CD4-positive, alpha-beta memory T cell (primary cell): ENCODE measurements around the gene OR2A12. TPM values are rescaled to one million over a fixed set of nuclear protein-coding genes. Genes with fewer than 3 reads are reported as not detected.
"Not testable (repeated sequence)": the region's sequence is repeated elsewhere in the genome, so short reads cannot be mapped to it uniquely, and the experiment has no call there.

Source experiments
- CTCF ChIA-PET: fragments of 350-600 bp; sonication (Branson Sonifier 250); formaldehyde crosslinking; loops from one replicate; lab custom pipeline; 2021; ENCODE audit warnings: inconsistent platforms; ENCODE audit not compliant: partially characterized antibody; lab: Charles Lee
- POLR2A ChIA-PET: fragments of 350-600 bp; sonication (Branson Sonifier 250); formaldehyde crosslinking; loops from one replicate; lab custom pipeline; 2021; ENCODE audit not compliant: partially characterized antibody; lab: Charles Lee
- DNase-seq, 5 donors: peaks; one replicate each; pipeline versions ENCODE4 v3.0.0 to v3.0.0-alpha.2; 2020 to 2022; ENCODE audit warnings: mixed read lengths in 1 of 5
- H3K27ac ChIP-seq: one replicate; pipeline ENCODE4 v1.7.0; 2013; ENCODE audit warnings: low read depth, low read length
- H3K27me3 ChIP-seq: 2 replicates; pipeline ENCODE4 v1.7.0; 2013; ENCODE audit warnings: mild to moderate bottlenecking, low read length, moderate library complexity; ENCODE audit not compliant: insufficient read depth
- H3K36me3 ChIP-seq: 2 replicates; pipeline ENCODE4 v1.7.0; 2013; ENCODE audit warnings: mild to moderate bottlenecking, low read length, moderate library complexity; ENCODE audit not compliant: insufficient read depth
- H3K4me1 ChIP-seq: 2 replicates; pipeline ENCODE4 v1.7.0; 2013; ENCODE audit warnings: mild to moderate bottlenecking, low read length, moderate library complexity; ENCODE audit not compliant: insufficient read depth
- H3K4me3 ChIP-seq, 2 donors: one replicate each; pipeline ENCODE4 v1.7.0; 2013; ENCODE audit warnings: low read length in 2 of 2, mild to moderate bottlenecking in 1 of 2
- H3K9me3 ChIP-seq, 2 donors: one replicate each; pipeline ENCODE4 v1.7.0; 2013; ENCODE audit warnings: low read length in 2 of 2, control low read depth in 1 of 2; ENCODE audit not compliant: control insufficient read depth in 1 of 2
- H3K27ac Mint-ChIP-seq, 7 donors: one replicate each; pipeline ENCODE4 v1.8.0; 2020 to 2021; ENCODE audit warnings: mixed read lengths in 7 of 7, mild to moderate bottlenecking in 6 of 7, inconsistent platforms in 3 of 7, moderate library complexity in 3 of 7
- H3K27me3 Mint-ChIP-seq, 2 donors: one replicate each; pipeline ENCODE4 v1.8.0; 2020 to 2021; ENCODE audit warnings: mixed read lengths in 2 of 2
- H3K36me3 Mint-ChIP-seq, 2 donors: one replicate each; pipeline ENCODE4 v1.8.0; 2020 to 2021; ENCODE audit warnings: mixed read lengths in 2 of 2, inconsistent platforms in 1 of 2, mild to moderate bottlenecking in 1 of 2
- H3K4me1 Mint-ChIP-seq, 4 donors: one replicate each; pipeline ENCODE4 v1.8.0; 2020 to 2021; ENCODE audit warnings: mixed read lengths in 4 of 4, mild to moderate bottlenecking in 1 of 4
- H3K4me3 Mint-ChIP-seq, 8 donors: one replicate each; pipeline ENCODE4 v1.8.0; 2020 to 2021; ENCODE audit warnings: mixed read lengths in 8 of 8, mild to moderate bottlenecking in 7 of 8, moderate library complexity in 6 of 8, inconsistent platforms in 3 of 8
- H3K9me3 Mint-ChIP-seq, 8 donors: one replicate each; pipeline ENCODE4 v1.8.0; 2020 to 2021; ENCODE audit warnings: mixed read lengths in 8 of 8, mild to moderate bottlenecking in 5 of 8, inconsistent platforms in 3 of 8, moderate library complexity in 1 of 8
- intact Hi-C: fragments of 100-400 bp; cut with micrococcal nuclease; formaldehyde crosslinking; loops from one replicate; pipeline ENCODE4 v1.15.1; 2023
- polyA plus RNA-seq, 2 donors: library from polyadenylated mRNA; unstranded; fragments of 300-500 nt; fragmentation: Illumina TruSeq; gene quantifications; one replicate each; pipeline ENCODE4 v1.2.3, GENCODE V29; 2021
- total RNA-seq, 2 experiments: library from RNA; stranded (reverse); gene quantifications; one replicate each; pipeline ENCODE4 v1.2.3, GENCODE V29; 2021

OR2A12 gene
- total and polyA plus RNA-seq, 4 experiments from 2014 or later: not detected

- H3K36me3 ChIP-seq: no peaks in the 10 kb centered on the region
- DNase-seq: no peak
- ChIA-PET CTCF (interaction anchor here (5.2 kb wide), 1 partner anchor 14 kb away, joined by 24 read pairs; no protein-coding TSS in a partner anchor), POLR2A (no interaction called here)
- Mint-ChIP-seq H3K4me3 (no peak overlapping the region), H3K36me3 (no peaks in the 10 kb centered on the region), H3K9me3 (no peaks in the 10 kb centered on the region), H3K27me3 (peaks cover 4 to 15% of the 10 kb centered on the region in 2 donors), H3K4me1 (no peaks in the 10 kb centered on the region), H3K27ac (no peak overlapping the region)
- H3K27ac ChIP-seq: no peak overlapping the region
- intact Hi-C loops: no loop called here
- H3K27me3 ChIP-seq: no peaks in the 10 kb centered on the region
- H3K9me3 ChIP-seq: no peaks in the 10 kb centered on the region
- H3K4me1 ChIP-seq: no peaks in the 10 kb centered on the region
- no peak overlapping the region for H3K4me3 ChIP-seq
Observed at GRCh38 chr7:144113651-144114050, 27.6 kb downstream of the OR2A12 start.

GRCh38 chr7:144118341-144118740, 32.3 kb downstream of the OR2A12 start:
- Histone ChIP-seq H3K4me1 (no peaks in the 10 kb centered on the region), H3K27me3 (no peaks in the 10 kb centered on the region), H3K4me3 (no peak overlapping the region), H3K36me3 (no peaks in the 10 kb centered on the region), H3K27ac (no peak overlapping the region), H3K9me3 (no peaks in the 10 kb centered on the region)
- H3K36me3 Mint-ChIP-seq: no peaks in the 10 kb centered on the region
- no peaks in the 10 kb centered on the region for H3K4me1 Mint-ChIP-seq
- intact Hi-C loops: no loop called here
- no peaks in the 10 kb centered on the region for H3K9me3 Mint-ChIP-seq
- ChIA-PET CTCF (interaction anchor here (0.9 kb wide), 1 partner anchor 10 kb away, joined by 3 read pairs; no protein-coding TSS in a partner anchor), POLR2A (no interaction called here)
- DNase-seq: no peak
- no peak overlapping the region for H3K27ac Mint-ChIP-seq
- peaks cover 3 to 6% of the 10 kb centered on the region in 2 donors for H3K27me3 Mint-ChIP-seq
- no peak overlapping the region for H3K4me3 Mint-ChIP-seq

- CTCF ChIA-PET: no interaction called here
- H3K27ac Mint-ChIP-seq: no peak within 1 kb of the TSS
Observed at GRCh38 chr7:144122876-144123275, 36.8 kb downstream of the OR2A12 start, which contains the start of gene OR2A14. TSS of gene OR2A14 (plus strand) at chr7:144123176. CDS start at chr7:144129113, 5,937 bp downstream.

GRCh38 chr7:144127714-144128334, 41.7 kb downstream of the OR2A12 start:
- ChIA-PET POLR2A (interaction anchor here (0.7 kb wide), 1 partner anchor 226 kb away, joined by 4 read pairs; the partner anchor contains the start of gene TCAF1), CTCF (interaction anchor here (0.5 to 2.9 kb wide), 27 partner anchors 8 to 1753 kb away, joined by 3 to 24 read pairs (median 4); partner anchors contain the start of gene TCAF1)
- no peaks in the 10 kb centered on the region for H3K9me3 ChIP-seq
- intact Hi-C loops: loop anchor here (1.0 to 5.0 kb wide), 2 partner anchors 227 to 886 kb away; no protein-coding TSS in a partner anchor
- peaks cover 2 to 5% of the 10 kb centered on the region in 2 donors for H3K27me3 Mint-ChIP-seq
- H3K27ac Mint-ChIP-seq: peak overlapping the region in 1 of 7 donors; percentile 17
- no peaks in the 10 kb centered on the region for H3K36me3 Mint-ChIP-seq
- no peaks in the 10 kb centered on the region for H3K4me1 Mint-ChIP-seq
- DNase-seq: peak; percentile 73 to 83 (median 76)
- no peak overlapping the region for H3K4me3 Mint-ChIP-seq
- no peaks in the 10 kb centered on the region for H3K4me1 ChIP-seq
- no peak overlapping the region for H3K4me3 ChIP-seq
- H3K27me3 ChIP-seq: no peaks in the 10 kb centered on the region
- no peaks in the 10 kb centered on the region for H3K9me3 Mint-ChIP-seq
- no peak overlapping the region for H3K27ac ChIP-seq
- no peaks in the 10 kb centered on the region for H3K36me3 ChIP-seq

More at GRCh38 chr7:144122876-144123275, 36.8 kb downstream of the OR2A12 start, which contains the start of gene OR2A14:
- Mint-ChIP-seq H3K36me3 (no peaks in the 10 kb centered on the region), H3K4me1 (no peaks in the 10 kb centered on the region), H3K9me3 (no peaks in the 10 kb centered on the region), H3K4me3 (no peak within 1 kb of the TSS), H3K27me3 (peaks cover 1 to 4% of the 10 kb centered on the region in 2 donors)
- intact Hi-C loops: no loop called here
- H3K27ac ChIP-seq: no peak within 1 kb of the TSS
- H3K27me3 ChIP-seq: no peaks in the 10 kb centered on the region
- POLR2A ChIA-PET: no interaction called here
- no peaks in the 10 kb centered on the region for H3K4me1 ChIP-seq
- no peak for DNase-seq
- no peak within 1 kb of the TSS for H3K4me3 ChIP-seq
- H3K36me3 ChIP-seq: no peaks in the 10 kb centered on the region
- no peaks in the 10 kb centered on the region for H3K9me3 ChIP-seq

GRCh38 chr7:144129601-144130000, 43.5 kb downstream of the OR2A12 start:
- POLR2A ChIA-PET, H3K4me1 ChIP-seq, H3K27ac ChIP-seq, H3K9me3 Mint-ChIP-seq, H3K9me3 ChIP-seq, H3K36me3 Mint-ChIP-seq, DNase-seq, H3K4me3 Mint-ChIP-seq, H3K27me3 ChIP-seq, H3K36me3 ChIP-seq, H3K27me3 Mint-ChIP-seq, H3K27ac Mint-ChIP-seq, H3K4me1 Mint-ChIP-seq, CTCF ChIA-PET, H3K4me3 ChIP-seq: not testable (repeated sequence)
- intact Hi-C loops: loop anchor here (5.0 kb wide), 1 partner anchor 887 kb away; no protein-coding TSS in a partner anchor

GRCh38 chr7:144130730-144131129, 44.7 kb downstream of the OR2A12 start:
- no peaks in the 10 kb centered on the region for H3K9me3 Mint-ChIP-seq
- H3K27me3 Mint-ChIP-seq: peaks cover 2 to 3% of the 10 kb centered on the region in 2 donors
- intact Hi-C loops: no loop called here

GRCh38 chr7:144132262-144132661, 46.2 kb downstream of the OR2A12 start:
- Mint-ChIP-seq H3K4me1 (no peaks in the 10 kb centered on the region), H3K36me3 (no peaks in the 10 kb centered on the region), H3K9me3 (no peaks in the 10 kb centered on the region), H3K4me3 (no peak overlapping the region), H3K27ac (no peak overlapping the region), H3K27me3 (peaks cover 2 to 3% of the 10 kb centered on the region in 2 donors)
- intact Hi-C loops: no loop called here
- Histone ChIP-seq H3K9me3 (no peaks in the 10 kb centered on the region), H3K4me3 (no peak overlapping the region), H3K27me3 (no peaks in the 10 kb centered on the region), H3K4me1 (no peaks in the 10 kb centered on the region), H3K36me3 (no peaks in the 10 kb centered on the region), H3K27ac (no peak overlapping the region)
- no peak for DNase-seq
- POLR2A ChIA-PET: no interaction called here
- CTCF ChIA-PET: interaction anchor here (1.5 kb wide), 1 partner anchor 395 kb away, joined by 3 read pairs; no protein-coding TSS in a partner anchor

More at GRCh38 chr7:144130730-144131129, 44.7 kb downstream of the OR2A12 start:
- H3K4me3 ChIP-seq: no peak overlapping the region
- CTCF ChIA-PET: no interaction called here
- no peak overlapping the region for H3K27ac Mint-ChIP-seq
- no peak for DNase-seq
- H3K27ac ChIP-seq: no peak overlapping the region
- H3K9me3 ChIP-seq: no peaks in the 10 kb centered on the region
- POLR2A ChIA-PET: no interaction called here
- H3K4me1 Mint-ChIP-seq: no peaks in the 10 kb centered on the region
- H3K27me3 ChIP-seq: no peaks in the 10 kb centered on the region
- no peaks in the 10 kb centered on the region for H3K36me3 ChIP-seq
- no peaks in the 10 kb centered on the region for H3K4me1 ChIP-seq
- H3K4me3 Mint-ChIP-seq: no peak overlapping the region
- H3K36me3 Mint-ChIP-seq: no peaks in the 10 kb centered on the region
